ENCODE data around the gene DNAH11. TPM values are rescaled to one million over a fixed set of nuclear protein-coding genes. Genes with fewer than 3 reads are reported as not detected.
"Not testable (repeated sequence)": the region's sequence is repeated elsewhere in the genome, so short reads cannot be mapped to it uniquely, and the experiment has no call there.

DNAH11 gene
- total RNA-seq, 1 donor from 2014 or later: 0.02 TPM

GRCh38 chr7:21719846-21720245 is 177.0 kb downstream of the DNAH11 start:
- peaks cover 7% of the 10 kb centered on the region for H3K27me3 Mint-ChIP-seq (ENCODE audit: low read depth)
- no peak for DNase-seq (ENCODE audit: low spot score)
- no peaks in the 10 kb centered on the region for H3K9me3 Mint-ChIP-seq (ENCODE audit: low read depth)
- H3K27ac Mint-ChIP-seq (ENCODE audit: unreplicated experiment): no peak overlapping the region
- no peaks in the 10 kb centered on the region for H3K36me3 Mint-ChIP-seq (ENCODE audit: low read depth)
- no peaks in the 10 kb centered on the region for H3K4me1 Mint-ChIP-seq (ENCODE audit: low read depth)
- TF ChIP-seq CTCF (IDR thresholded peaks at IDR 0.05): no peak
- no peak overlapping the region for H3K4me3 Mint-ChIP-seq (ENCODE audit: unreplicated experiment)

- Mint-ChIP-seq H3K27ac (ENCODE audit: unreplicated experiment) (no peak overlapping the region), H3K27me3 (ENCODE audit: low read depth) (peaks cover 4% of the 10 kb centered on the region), H3K4me3 (ENCODE audit: unreplicated experiment) (no peak overlapping the region), H3K4me1 (ENCODE audit: low read depth) (no peaks in the 10 kb centered on the region), H3K9me3 (ENCODE audit: low read depth) (peaks cover 2% of the 10 kb centered on the region), H3K36me3 (ENCODE audit: low read depth) (no peaks in the 10 kb centered on the region)
- TF ChIP-seq CTCF (IDR thresholded peaks at IDR 0.05): peak; percentile 42
- DNase-seq (ENCODE audit: low spot score): no peak
Observed at GRCh38 chr7:21722371-21722770, 179.5 kb downstream of the DNAH11 start.

GRCh38 chr7:21724562-21724961 is 181.7 kb downstream of the DNAH11 start:
- Mint-ChIP-seq H3K4me1 (ENCODE audit: low read depth) (no peaks in the 10 kb centered on the region), H3K36me3 (ENCODE audit: low read depth) (no peaks in the 10 kb centered on the region), H3K27me3 (ENCODE audit: low read depth) (peaks cover 4% of the 10 kb centered on the region), H3K27ac (ENCODE audit: unreplicated experiment) (no peak overlapping the region), H3K4me3 (ENCODE audit: unreplicated experiment) (no peak overlapping the region), H3K9me3 (ENCODE audit: low read depth) (peaks cover 6% of the 10 kb centered on the region)
- TF ChIP-seq CTCF (IDR thresholded peaks at IDR 0.05): no peak
- no peak for DNase-seq (ENCODE audit: low spot score)

- TF ChIP-seq CTCF (IDR thresholded peaks at IDR 0.05): no peak
- H3K4me3 Mint-ChIP-seq (ENCODE audit: unreplicated experiment): no peak overlapping the region
- DNase-seq (ENCODE audit: low spot score): no peak
- H3K27me3 Mint-ChIP-seq (ENCODE audit: low read depth): no peaks in the 10 kb centered on the region
- H3K9me3 Mint-ChIP-seq (ENCODE audit: low read depth): peaks cover 6% of the 10 kb centered on the region
- H3K4me1 Mint-ChIP-seq (ENCODE audit: low read depth): no peaks in the 10 kb centered on the region
- no peaks in the 10 kb centered on the region for H3K36me3 Mint-ChIP-seq (ENCODE audit: low read depth)
- no peak overlapping the region for H3K27ac Mint-ChIP-seq (ENCODE audit: unreplicated experiment)
Observed at GRCh38 chr7:21730399-21730798, 187.6 kb downstream of the DNAH11 start.

- TF ChIP-seq CTCF (IDR thresholded peaks at IDR 0.05): no peak
- peaks cover 4% of the 10 kb centered on the region for H3K9me3 Mint-ChIP-seq (ENCODE audit: low read depth)
- no peaks in the 10 kb centered on the region for H3K36me3 Mint-ChIP-seq (ENCODE audit: low read depth)
- DNase-seq (ENCODE audit: low spot score): no peak
- no peaks in the 10 kb centered on the region for H3K27me3 Mint-ChIP-seq (ENCODE audit: low read depth)
- no peaks in the 10 kb centered on the region for H3K4me1 Mint-ChIP-seq (ENCODE audit: low read depth)
- no peak overlapping the region for H3K4me3 Mint-ChIP-seq (ENCODE audit: unreplicated experiment)
- H3K27ac Mint-ChIP-seq (ENCODE audit: unreplicated experiment): no peak overlapping the region
Observed at GRCh38 chr7:21731977-21732376, 189.1 kb downstream of the DNAH11 start.

- not testable (repeated sequence) for H3K27ac Mint-ChIP-seq (ENCODE audit: unreplicated experiment); H3K27me3 Mint-ChIP-seq (ENCODE audit: low read depth); DNase-seq (ENCODE audit: low spot score); H3K4me3 Mint-ChIP-seq (ENCODE audit: unreplicated experiment); H3K4me1 Mint-ChIP-seq (ENCODE audit: low read depth); H3K36me3 Mint-ChIP-seq (ENCODE audit: low read depth); H3K9me3 Mint-ChIP-seq (ENCODE audit: low read depth)
Observed at GRCh38 chr7:21732956-21733355, 190.1 kb downstream of the DNAH11 start.

Measured in chondrocyte (in vitro differentiated cells).